Right lobe of liver (tissue), 6 donors: ENCODE measurements around the gene LRRN2. TPM values are rescaled to one million over a fixed set of nuclear protein-coding genes. Genes with fewer than 3 reads are reported as not detected.

Experiments
- ATAC-seq, 4 donors: fragments of 200-7000 bp; cut with Tn5 transposase; one replicate each; pipeline ENCODE4 v1.9.1; 2020; ENCODE audit warnings: mild to moderate bottlenecking in 4 of 4, moderate library complexity in 4 of 4
- DNase-seq, 3 donors: peaks; one replicate each; pipeline ENCODE4 v3.0.0-alpha.2; 2020
- H3K27ac ChIP-seq, 3 donors: fragments of 200-600 bp; one replicate each; pipeline ENCODE4 v1.8.0; 2022
- H3K27me3 ChIP-seq, 2 donors: fragments of 200-600 bp; one replicate each; pipeline ENCODE4 v1.8.0; 2022
- H3K36me3 ChIP-seq, 4 donors: fragments of 200-600 bp; sonication (generic) in 1 of 4; one replicate each; pipeline versions ENCODE4 v1.5.1 to v1.8.0; 2017 to 2022; ENCODE audit warnings: control low read depth in 1 of 4
- H3K4me1 ChIP-seq, 4 donors: fragments of 200-600 bp; sonication (generic) in 1 of 4; one replicate each; pipeline versions ENCODE4 v1.5.1 to v1.8.0; 2017 to 2022; ENCODE audit warnings: control low read depth in 1 of 4
- H3K4me3 ChIP-seq, 3 donors: fragments of 200-600 bp; one replicate each; pipeline ENCODE4 v1.8.0; 2022
- H3K9me3 ChIP-seq, 4 donors: fragments of 200-600 bp; sonication (generic) in 1 of 4; one replicate each; pipeline versions ENCODE4 v1.5.1 to v1.8.0; 2017 to 2022; ENCODE audit warnings: control low read depth in 1 of 4
- CTCF ChIP-seq, 4 donors: fragments of 200-600 bp in 3 of 4; fragments of 450-650 bp in 1 of 4; IDR thresholded peaks; one replicate each; pipeline versions ENCODE4 v1.5.1 to v1.8.0; 2016 to 2022; ENCODE audit warnings: antibody characterized with exemption in 4 of 4, mild to moderate bottlenecking in 2 of 4
- POLR2A ChIP-seq: fragments of 450-650 bp; IDR thresholded peaks from one replicate; pipeline ENCODE4 v1.6.1; 2017; ENCODE audit warnings: antibody characterized with exemption, mild to moderate bottlenecking
- WGBS: methylation state at CpG from one replicate; pipeline ENCODE4 v1.1.6; 2018; ENCODE audit warnings: low coverage, low lambda C conversion rate; ENCODE audit not compliant: insufficient coverage; ENCODE audit errors: missing lambda C conversion rate; 5-methylcytosine and 5-hydroxymethylcytosine counted together
- intact Hi-C, 2 donors: fragments of 100-400 bp; cut with DNase I; formaldehyde crosslinking; loops; one replicate each; pipeline versions ENCODE4 v1.11.2 to v1.14.1; 2022
- total RNA-seq, 6 experiments: library from RNA; depleted of rRNA in 2 of 6; stranded (reverse); fragments of >200 nt in 2 of 6; fragmentation: NEBNext Ultra II Directional in 3 of 6; extraction: Animal tissue kit (Norgen Biotek cat#: 25700) in 3 of 6; gene quantifications; one replicate each; pipeline versions ENCODE4 v1.1.0 to v1.2.4, GENCODE V29; 2016 to 2023
- donor health status: DM: no; HTN: yes; CAD: no.
- donor health status: DM: no; HTN: no; CAD: no.
- donor health status: DM: no; HTN: no; CAD: no.
- donor health status: DM: no; HTN: yes; CAD: no.
- donor health status: DM: no; HTN: yes; CAD: no.

LRRN2 gene
- total RNA-seq, 6 experiments from 2014 or later, result 0.07 to 0.78 (median 0.25) TPM

- ATAC-seq, result no peak
- H3K27me3 ChIP-seq, result no peaks in the 10 kb centered on the region
- no peak overlapping the region for H3K4me3 ChIP-seq
- H3K4me1 ChIP-seq, result no peaks in the 10 kb centered on the region
- no peak for DNase-seq
- intact Hi-C loops, result no loop called here
- 53% methylated on average over 3 of the region's 5 CpGs for WGBS
- no peak for TF ChIP-seq POLR2A
- TF ChIP-seq CTCF (IDR thresholded peaks at IDR 0.05), result no peak
- H3K36me3 ChIP-seq, result no peaks in the 10 kb centered on the region
- H3K27ac ChIP-seq, result no peak overlapping the region
- H3K9me3 ChIP-seq, result no peaks in the 10 kb centered on the region
Measured at GRCh38 chr1:204653590-204654340, 31.8 kb downstream of the LRRN2 start.

- intact Hi-C loops, result no loop called here
- Histone ChIP-seq H3K4me3 (no peak overlapping the region), H3K27me3 (no peaks in the 10 kb centered on the region), H3K4me1 (no peaks in the 10 kb centered on the region), H3K27ac (no peak overlapping the region), H3K9me3 (no peaks in the 10 kb centered on the region), H3K36me3 (no peaks in the 10 kb centered on the region)
- 33% methylated on average over 1 of the region's 3 CpGs for WGBS
- TF ChIP-seq POLR2A, result no peak
- no peak for TF ChIP-seq CTCF (IDR thresholded peaks at IDR 0.05)
- ATAC-seq, result no peak
- no peak for DNase-seq
Measured at GRCh38 chr1:204652497-204652896, 33.0 kb downstream of the LRRN2 start.

- DNase-seq (no peak), ATAC-seq (no peak)
- 14% methylated on average over 12 of the region's 17 CpGs for WGBS
- intact Hi-C loops, result no loop called here
- no peak for TF ChIP-seq POLR2A
- no peak for TF ChIP-seq CTCF (IDR thresholded peaks at IDR 0.05)
- Histone ChIP-seq H3K9me3 (no peaks in the 10 kb centered on the region), H3K36me3 (no peaks in the 10 kb centered on the region), H3K4me1 (no peaks in the 10 kb centered on the region), H3K27ac (no peak overlapping the region), H3K27me3 (no peaks in the 10 kb centered on the region), H3K4me3 (no peak overlapping the region)
Measured at GRCh38 chr1:204651843-204652421, 33.6 kb downstream of the LRRN2 start.

GRCh38 chr1:204650911-204651570 lies 34.5 kb downstream of the LRRN2 start:
- Histone ChIP-seq H3K4me1 (no peaks in the 10 kb centered on the region), H3K27ac (no peak overlapping the region), H3K4me3 (no peak overlapping the region), H3K9me3 (no peaks in the 10 kb centered on the region), H3K27me3 (no peaks in the 10 kb centered on the region), H3K36me3 (no peaks in the 10 kb centered on the region)
- 70% methylated on average over 4 of the region's 7 CpGs for whole genome bisulfite sequencing
- ATAC-seq, result no peak
- DNase-seq, result no peak
- intact Hi-C loops, result no loop called here
- TF ChIP-seq POLR2A (no peak), CTCF (IDR thresholded peaks at IDR 0.05) (no peak)
